HUES48 (cell line): ENCODE measurements around the gene MARCHF3.
"Not testable (repeated sequence)": the region's sequence is repeated elsewhere in the genome, so short reads cannot be mapped to it uniquely, and the experiment has no call there.

Experiments
- H3K27ac ChIP-seq: one replicate; pipeline ENCODE4 v1.7.0; 2013; ENCODE audit warnings: low read depth, low read length, inconsistent platforms
- H3K27me3 ChIP-seq: 2 replicates; pipeline ENCODE4 v1.6.1; 2013; ENCODE audit warnings: mild to moderate bottlenecking, low read length; ENCODE audit not compliant: control insufficient read depth, insufficient read depth
- H3K36me3 ChIP-seq: 2 replicates; pipeline ENCODE4 v1.6.1; 2013; ENCODE audit warnings: low read length; ENCODE audit not compliant: control insufficient read depth, insufficient read depth
- H3K4me1 ChIP-seq: 2 replicates; pipeline ENCODE4 v1.6.1; 2013; ENCODE audit warnings: mild to moderate bottlenecking, low read length; ENCODE audit not compliant: control insufficient read depth, insufficient read depth
- H3K4me3 ChIP-seq: 2 replicates; pipeline ENCODE4 v1.5.1; 2013; ENCODE audit warnings: mild to moderate bottlenecking, low read depth, low read length
- H3K9ac ChIP-seq: 2 replicates; pipeline ENCODE4 v1.6.1; 2013; ENCODE audit warnings: mild to moderate bottlenecking, low read depth, low read length, moderate library complexity
- H3K9me3 ChIP-seq: 2 replicates; pipeline ENCODE4 v1.6.1; 2013; ENCODE audit warnings: low read length; ENCODE audit not compliant: control insufficient read depth, insufficient read depth

The MARCHF3 gene

GRCh38 chr5:126917918-126918614 lies 112.3 kb downstream of the MARCHF3 start:
- peaks cover 15% of the 10 kb centered on the region for H3K4me1 ChIP-seq
- no peak overlapping the region for H3K27ac ChIP-seq
- H3K9me3 ChIP-seq = no peaks in the 10 kb centered on the region
- no peak overlapping the region for H3K9ac ChIP-seq
- H3K36me3 ChIP-seq = peaks cover 3% of the 10 kb centered on the region; the same call in 1 of the 2 replicates
- H3K4me3 ChIP-seq = no peak overlapping the region
- no peaks in the 10 kb centered on the region for H3K27me3 ChIP-seq

- H3K9ac ChIP-seq = no peak overlapping the region
- H3K9me3 ChIP-seq = peaks cover 3% of the 10 kb centered on the region; the same call in 1 of the 2 replicates
- no peaks in the 10 kb centered on the region for H3K27me3 ChIP-seq
- no peak overlapping the region for H3K4me3 ChIP-seq
- no peaks in the 10 kb centered on the region for H3K4me1 ChIP-seq
- H3K27ac ChIP-seq = no peak overlapping the region
- H3K36me3 ChIP-seq = peaks cover 3% of the 10 kb centered on the region; the same call in 1 of the 2 replicates
These were observed 114.9 kb downstream of the MARCHF3 start for GRCh38 chr5:126915496-126915895.

- H3K4me3 ChIP-seq = no peak overlapping the region
- H3K27ac ChIP-seq = no peak overlapping the region
- no peak overlapping the region for H3K9ac ChIP-seq
- H3K4me1 ChIP-seq = no peaks in the 10 kb centered on the region
- peaks cover 3% of the 10 kb centered on the region for H3K36me3 ChIP-seq
- H3K9me3 ChIP-seq = peaks cover 7% of the 10 kb centered on the region
- H3K27me3 ChIP-seq = no peaks in the 10 kb centered on the region
These were observed 115.4 kb downstream of the MARCHF3 start for GRCh38 chr5:126914801-126915436.

- peaks cover 14% of the 10 kb centered on the region for H3K9me3 ChIP-seq
- no peaks in the 10 kb centered on the region for H3K4me1 ChIP-seq
These were observed 117.7 kb downstream of the MARCHF3 start for GRCh38 chr5:126912616-126913200.

GRCh38 chr5:126911986-126912385 lies 118.4 kb downstream of the MARCHF3 start:
- Histone ChIP-seq H3K27ac (no peak overlapping the region), H3K9me3 (peaks cover 14% of the 10 kb centered on the region), H3K36me3 (peaks cover 7% of the 10 kb centered on the region), H3K9ac (no peak overlapping the region), H3K27me3 (no peaks in the 10 kb centered on the region), H3K4me3 (no peak overlapping the region), H3K4me1 (no peaks in the 10 kb centered on the region)

More at GRCh38 chr5:126912616-126913200, 117.7 kb downstream of the MARCHF3 start:
- peaks cover 7% of the 10 kb centered on the region for H3K36me3 ChIP-seq
- H3K4me3 ChIP-seq = no peak overlapping the region
- H3K9ac ChIP-seq = no peak overlapping the region
- H3K27ac ChIP-seq = no peak overlapping the region
- no peaks in the 10 kb centered on the region for H3K27me3 ChIP-seq

- Histone ChIP-seq H3K9ac (no peak overlapping the region), H3K27ac (no peak overlapping the region), H3K9me3 (peaks cover 14% of the 10 kb centered on the region), H3K4me3 (no peak overlapping the region), H3K27me3 (no peaks in the 10 kb centered on the region), H3K4me1 (no peaks in the 10 kb centered on the region), H3K36me3 (peaks cover 6% of the 10 kb centered on the region)
These were observed 120.5 kb downstream of the MARCHF3 start for GRCh38 chr5:126909856-126910255.

GRCh38 chr5:126904407-126904806 lies 126.0 kb downstream of the MARCHF3 start:
- H3K27me3 ChIP-seq, H3K27ac ChIP-seq, H3K36me3 ChIP-seq, H3K4me3 ChIP-seq, H3K9me3 ChIP-seq, H3K9ac ChIP-seq: not testable (repeated sequence)
- peaks cover 10% of the 10 kb centered on the region for H3K4me1 ChIP-seq

- Histone ChIP-seq H3K36me3 (no peaks in the 10 kb centered on the region), H3K27ac (no peak overlapping the region), H3K9me3 (no peaks in the 10 kb centered on the region), H3K27me3 (no peaks in the 10 kb centered on the region), H3K4me3 (no peak overlapping the region), H3K4me1 (peaks cover 13% of the 10 kb centered on the region), H3K9ac (no peak overlapping the region)
These were observed 129.6 kb downstream of the MARCHF3 start for GRCh38 chr5:126900796-126901195.

- Histone ChIP-seq H3K27ac (no peak overlapping the region), H3K9ac (no peak overlapping the region), H3K4me1 (peaks cover 13% of the 10 kb centered on the region), H3K4me3 (no peak overlapping the region), H3K9me3 (no peaks in the 10 kb centered on the region), H3K27me3 (no peaks in the 10 kb centered on the region), H3K36me3 (no peaks in the 10 kb centered on the region)
These were observed 130.9 kb downstream of the MARCHF3 start for GRCh38 chr5:126899476-126899875.

- no peak overlapping the region for H3K27ac ChIP-seq
- no peak overlapping the region for H3K4me3 ChIP-seq
- H3K27me3 ChIP-seq = no peaks in the 10 kb centered on the region
- H3K9ac ChIP-seq = no peak overlapping the region
- H3K4me1 ChIP-seq = peaks cover 13% of the 10 kb centered on the region
- H3K9me3 ChIP-seq = no peaks in the 10 kb centered on the region
- H3K36me3 ChIP-seq = no peaks in the 10 kb centered on the region
These were observed 132.3 kb downstream of the MARCHF3 start for GRCh38 chr5:126897851-126898630.
